NB4 (cell line): ENCODE data around the gene EIPR1.

ENCODE experiments used
- DNase-seq: peaks from one replicate; pipeline ENCODE4 v3.0.0; 2010; ENCODE audit warnings: low read depth
- H3K4me3 ChIP-seq: one replicate; pipeline ENCODE4 v1.5.1; 2011; ENCODE audit warnings: mild to moderate bottlenecking, low read depth, low read length, moderate library complexity
- CTCF ChIP-seq: IDR thresholded peaks from one replicate; pipeline ENCODE4 v1.5.1; 2012; ENCODE audit warnings: low read depth, low read length
- MAX ChIP-seq: IDR thresholded peaks from 2 replicates; pipeline ENCODE4 v1.6.1; 2011; ENCODE audit warnings: low read depth, low read length
- MYC ChIP-seq: IDR thresholded peaks from 2 replicates; pipeline ENCODE4 v1.6.1; 2011; ENCODE audit warnings: low read depth, low read length
- POLR2A ChIP-seq: IDR thresholded peaks from 2 replicates; pipeline ENCODE4 v1.6.1; 2011; ENCODE audit warnings: mild to moderate bottlenecking; ENCODE audit not compliant: insufficient read length; ENCODE audit errors: extremely low read depth

The EIPR1 gene

GRCh38 chr2:3317277-3317685 is 60.3 kb downstream of the EIPR1 start:
- TF ChIP-seq POLR2A (no peak), MYC (no peak)
- no peak overlapping the region for H3K4me3 ChIP-seq
- DNase-seq: no peak

GRCh38 chr2:3316456-3317276 is 61.0 kb downstream of the EIPR1 start:
- 0 out of 2 replicates have a peak, but pooled peaks have one; percentile 18 for TF ChIP-seq MAX
- TF ChIP-seq POLR2A: no peak
- no peak for TF ChIP-seq CTCF
- TF ChIP-seq MYC: no peak
- no peak overlapping the region for H3K4me3 ChIP-seq

GRCh38 chr2:3314626-3315025 is 63.0 kb downstream of the EIPR1 start:
- TF ChIP-seq POLR2A (no peak), MAX (no peak), MYC (no peak), CTCF (no peak)
- no peak overlapping the region for H3K4me3 ChIP-seq
- no peak for DNase-seq

More at GRCh38 chr2:3316456-3317276, 61.0 kb downstream of the EIPR1 start:
- DNase-seq: peak; percentile 22

- no peak overlapping the region for H3K4me3 ChIP-seq
- TF ChIP-seq CTCF (no peak), MYC (no peak), MAX (no peak), POLR2A (no peak)
- no peak for DNase-seq
Measured at GRCh38 chr2:3313781-3314375, 63.7 kb downstream of the EIPR1 start.

GRCh38 chr2:3312576-3313345 is 64.9 kb downstream of the EIPR1 start:
- TF ChIP-seq POLR2A (no peak), MAX (no peak), CTCF (no peak), MYC (no peak)
- no peak overlapping the region for H3K4me3 ChIP-seq
- no peak for DNase-seq

- TF ChIP-seq POLR2A (no peak), CTCF (no peak), MAX (no peak), MYC (no peak)
- DNase-seq: no peak
- no peak overlapping the region for H3K4me3 ChIP-seq
Measured at GRCh38 chr2:3311601-3312000, 66.0 kb downstream of the EIPR1 start.
